WI38 (cell line): ENCODE measurements around the gene CDH22.

Experiments
- H3K4me3 ChIP-seq: 2 replicates; pipeline ENCODE4 v1.5.1; 2011; ENCODE audit warnings: low read depth, mild to moderate bottlenecking, control low read depth, low read length
- TF ChIP-seq, protein P1 (sequence below): IDR thresholded peaks from 2 replicates; pipeline ENCODE4 v1.5.1; 2012; ENCODE audit warnings: low read depth, mild to moderate bottlenecking, control low read depth, low read length

CDH22 gene

DNA sequence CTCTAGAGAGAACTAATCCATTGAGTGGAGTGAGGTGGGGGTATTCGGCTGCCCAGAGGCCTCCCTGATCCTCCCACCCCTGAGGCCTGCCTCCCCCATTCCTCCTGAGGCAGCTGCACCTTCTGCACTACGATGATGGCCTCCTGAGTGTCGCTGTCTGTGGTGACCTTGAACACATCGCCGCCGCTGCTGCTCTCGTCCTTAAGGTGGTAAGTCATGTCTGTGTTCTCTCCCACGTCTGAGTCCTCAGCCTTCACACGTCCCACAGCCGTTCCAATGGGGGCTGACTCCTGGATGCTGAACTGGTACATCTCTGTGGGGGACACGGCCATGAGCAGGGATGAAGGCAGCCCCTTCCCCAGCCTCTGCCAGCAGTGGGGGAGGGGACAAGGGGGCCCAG, 95.4 kb downstream of the CDH22 start:
- TF ChIP-seq, protein P1, sequence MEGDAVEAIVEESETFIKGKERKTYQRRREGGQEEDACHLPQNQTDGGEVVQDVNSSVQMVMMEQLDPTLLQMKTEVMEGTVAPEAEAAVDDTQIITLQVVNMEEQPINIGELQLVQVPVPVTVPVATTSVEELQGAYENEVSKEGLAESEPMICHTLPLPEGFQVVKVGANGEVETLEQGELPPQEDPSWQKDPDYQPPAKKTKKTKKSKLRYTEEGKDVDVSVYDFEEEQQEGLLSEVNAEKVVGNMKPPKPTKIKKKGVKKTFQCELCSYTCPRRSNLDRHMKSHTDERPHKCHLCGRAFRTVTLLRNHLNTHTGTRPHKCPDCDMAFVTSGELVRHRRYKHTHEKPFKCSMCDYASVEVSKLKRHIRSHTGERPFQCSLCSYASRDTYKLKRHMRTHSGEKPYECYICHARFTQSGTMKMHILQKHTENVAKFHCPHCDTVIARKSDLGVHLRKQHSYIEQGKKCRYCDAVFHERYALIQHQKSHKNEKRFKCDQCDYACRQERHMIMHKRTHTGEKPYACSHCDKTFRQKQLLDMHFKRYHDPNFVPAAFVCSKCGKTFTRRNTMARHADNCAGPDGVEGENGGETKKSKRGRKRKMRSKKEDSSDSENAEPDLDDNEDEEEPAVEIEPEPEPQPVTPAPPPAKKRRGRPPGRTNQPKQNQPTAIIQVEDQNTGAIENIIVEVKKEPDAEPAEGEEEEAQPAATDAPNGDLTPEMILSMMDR = no peak
- no peak overlapping the region for H3K4me3 ChIP-seq

DNA sequence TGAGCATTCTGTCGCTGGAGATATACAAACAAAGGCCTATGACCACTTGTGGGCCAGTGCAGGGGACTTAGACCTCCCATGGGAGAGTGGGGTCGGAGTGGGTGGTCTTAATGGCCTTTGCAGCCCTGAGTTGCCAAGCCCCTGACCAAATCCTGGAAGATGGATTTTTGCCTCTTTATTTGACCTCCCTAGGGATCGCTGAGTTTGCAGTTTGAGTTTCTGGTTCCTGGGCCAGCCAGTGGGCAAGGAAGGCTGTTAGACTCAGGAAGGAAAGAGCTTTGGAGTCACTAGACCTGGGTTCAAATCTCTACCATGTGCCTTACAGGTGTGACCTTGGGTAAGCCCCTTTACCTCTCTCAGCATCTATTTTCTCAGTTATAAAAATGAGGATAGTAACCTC, 96.0 kb downstream of the CDH22 start:
- TF ChIP-seq, protein P1 = no peak
- H3K4me3 ChIP-seq = no peak overlapping the region

DNA sequence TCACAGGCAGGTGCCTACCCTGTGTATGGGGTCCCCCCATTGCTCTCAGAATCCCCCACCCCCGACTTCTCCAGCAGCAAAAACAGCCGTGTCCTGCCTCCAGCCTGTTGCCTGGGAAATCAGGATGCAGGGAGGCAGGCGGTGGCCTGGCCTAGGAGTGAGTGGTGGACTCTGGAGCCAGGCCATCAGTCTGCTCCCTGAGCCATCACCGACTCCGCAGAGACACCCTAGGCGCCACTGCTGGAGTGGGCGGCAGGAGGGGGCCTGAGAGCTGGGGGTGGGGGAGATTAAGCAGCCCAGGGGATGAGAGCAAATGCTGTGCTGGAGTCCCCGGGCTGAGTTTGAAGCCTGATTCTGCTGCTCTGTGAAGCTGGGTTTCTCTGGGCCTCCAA, 97.0 kb downstream of the CDH22 start:
- TF ChIP-seq, protein P1 = no peak
- no peak overlapping the region for H3K4me3 ChIP-seq

DNA sequence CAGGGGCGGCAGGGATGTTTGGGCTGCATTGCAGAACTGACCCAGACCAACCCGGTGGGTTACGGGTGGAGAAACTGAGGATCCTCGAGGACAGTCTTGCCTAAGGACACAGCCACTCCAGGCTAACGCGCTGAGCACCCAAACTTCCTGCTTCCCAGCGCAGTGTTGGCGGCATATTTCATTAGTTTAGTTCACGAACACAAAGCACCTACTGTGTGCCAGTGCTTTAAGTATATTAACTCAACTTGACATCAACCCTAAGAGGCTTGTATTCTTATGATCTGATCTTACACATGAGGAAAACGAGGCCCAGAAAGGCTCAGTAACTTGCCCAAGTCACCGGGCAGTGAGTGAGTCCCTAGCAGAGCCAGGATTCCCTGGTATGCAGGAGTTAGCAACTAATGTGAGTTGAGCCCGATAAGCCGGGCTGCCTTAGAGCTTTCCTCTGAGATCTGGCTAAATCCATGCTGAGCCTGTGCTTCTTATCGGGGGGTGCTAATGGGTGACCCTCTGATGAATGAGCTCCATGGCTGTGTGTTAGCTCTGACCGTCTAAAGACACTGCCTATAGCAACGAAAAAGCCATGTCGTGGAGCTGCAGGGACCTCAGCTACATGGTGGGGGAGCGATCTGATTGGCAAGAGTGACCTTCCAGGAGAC, 97.5 kb downstream of the CDH22 start:
- no peak overlapping the region for H3K4me3 ChIP-seq
- TF ChIP-seq, protein P1 = no peak

DNA sequence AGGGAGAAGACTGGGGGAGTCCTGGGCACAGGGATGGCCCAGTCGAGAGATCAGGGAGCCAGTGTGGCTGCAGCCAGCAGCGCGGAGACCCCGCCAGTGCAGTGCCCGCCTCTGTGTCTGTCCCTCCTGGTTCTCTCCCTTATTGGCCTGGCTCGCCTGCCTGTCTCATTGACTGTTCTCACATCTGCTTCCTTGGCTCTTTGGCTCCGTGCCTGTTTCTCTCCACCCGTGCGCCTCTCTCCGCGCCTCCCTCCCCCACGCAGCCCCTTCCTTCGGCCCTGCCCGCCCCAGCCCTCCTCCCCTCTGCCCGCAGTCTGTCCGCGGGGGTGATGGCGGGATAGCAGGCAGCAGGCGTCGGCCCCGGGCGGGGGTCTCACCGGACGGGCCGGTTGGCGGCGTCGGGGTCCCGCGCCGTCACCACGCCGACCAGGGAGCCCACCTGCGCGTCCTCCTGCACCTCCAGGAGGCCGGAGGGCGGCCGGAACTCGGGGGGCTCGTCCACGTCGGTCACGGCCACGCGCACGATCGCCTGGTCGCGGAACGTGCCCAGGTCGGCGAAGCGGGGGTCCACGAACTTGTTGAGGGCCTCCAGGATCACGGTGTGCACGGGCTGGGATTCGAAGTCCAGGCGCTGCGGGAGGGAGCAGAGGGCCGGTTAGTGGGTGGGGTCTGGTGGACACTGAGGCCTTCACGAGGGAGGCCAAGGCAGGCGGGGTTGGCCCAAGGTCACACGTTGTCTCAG, 98.2 kb downstream of the CDH22 start:
- TF ChIP-seq, protein P1 = no peak
- no peak overlapping the region for H3K4me3 ChIP-seq

DNA sequence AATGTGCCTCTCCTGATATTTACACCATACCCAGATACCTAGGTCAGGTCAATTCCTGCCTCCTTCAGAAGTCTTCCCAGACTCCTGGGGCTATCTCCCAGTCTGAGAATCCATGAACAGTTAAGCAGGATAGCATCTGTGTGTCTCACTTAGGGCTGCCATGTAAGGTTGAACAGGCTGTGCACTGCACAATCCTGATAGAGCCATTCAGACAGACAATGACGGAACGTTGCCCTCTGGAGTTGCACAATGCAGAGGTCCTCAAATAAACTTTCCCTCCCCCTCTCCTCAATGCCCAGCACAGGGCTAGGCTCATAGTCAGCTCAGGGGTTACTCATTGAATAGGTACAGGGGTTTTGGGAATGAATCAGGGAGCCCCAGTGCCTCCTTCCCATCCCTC, 100.5 kb downstream of the CDH22 start:
- TF ChIP-seq, protein P1 = no peak
- no peak overlapping the region for H3K4me3 ChIP-seq

DNA sequence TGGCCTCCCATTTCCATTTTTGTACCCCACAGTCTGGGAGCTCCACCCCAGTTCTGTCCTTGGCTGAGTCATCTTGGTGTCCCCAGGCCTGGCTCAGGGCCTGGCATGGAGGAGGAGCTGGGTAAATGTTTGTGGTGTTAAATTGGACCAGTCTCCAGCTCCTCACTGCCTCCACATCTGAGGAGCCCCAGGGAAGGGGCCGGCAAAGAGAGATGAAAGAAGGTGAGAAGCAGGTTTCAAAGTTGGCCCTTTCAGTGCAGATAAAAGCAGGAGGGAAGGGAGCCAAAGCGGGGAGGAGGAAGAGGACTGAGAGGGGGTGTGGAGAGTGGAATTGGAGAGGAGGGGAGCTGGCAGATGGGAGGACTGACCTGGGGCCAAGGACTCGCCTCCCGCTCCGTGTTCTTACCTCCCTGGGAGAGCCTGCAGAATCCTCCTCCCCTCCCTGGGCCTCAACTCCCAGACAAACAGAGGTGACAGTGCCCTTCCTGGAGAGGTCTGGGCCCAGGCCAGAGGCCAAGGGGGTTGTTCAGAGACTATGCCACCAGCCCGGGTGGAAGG, 101.2 kb downstream of the CDH22 start:
- H3K4me3 ChIP-seq = no peak overlapping the region
- TF ChIP-seq, protein P1 = no peak
